Measurements from ENCODE around the gene KIF24. TPM values are rescaled to one million over a fixed set of nuclear protein-coding genes. Genes with fewer than 3 reads are reported as not detected.

Gene KIF24
- total RNA-seq, 1 experiment from 2014 or later, result 3.9 TPM

- TF ChIP-seq, protein P1, sequence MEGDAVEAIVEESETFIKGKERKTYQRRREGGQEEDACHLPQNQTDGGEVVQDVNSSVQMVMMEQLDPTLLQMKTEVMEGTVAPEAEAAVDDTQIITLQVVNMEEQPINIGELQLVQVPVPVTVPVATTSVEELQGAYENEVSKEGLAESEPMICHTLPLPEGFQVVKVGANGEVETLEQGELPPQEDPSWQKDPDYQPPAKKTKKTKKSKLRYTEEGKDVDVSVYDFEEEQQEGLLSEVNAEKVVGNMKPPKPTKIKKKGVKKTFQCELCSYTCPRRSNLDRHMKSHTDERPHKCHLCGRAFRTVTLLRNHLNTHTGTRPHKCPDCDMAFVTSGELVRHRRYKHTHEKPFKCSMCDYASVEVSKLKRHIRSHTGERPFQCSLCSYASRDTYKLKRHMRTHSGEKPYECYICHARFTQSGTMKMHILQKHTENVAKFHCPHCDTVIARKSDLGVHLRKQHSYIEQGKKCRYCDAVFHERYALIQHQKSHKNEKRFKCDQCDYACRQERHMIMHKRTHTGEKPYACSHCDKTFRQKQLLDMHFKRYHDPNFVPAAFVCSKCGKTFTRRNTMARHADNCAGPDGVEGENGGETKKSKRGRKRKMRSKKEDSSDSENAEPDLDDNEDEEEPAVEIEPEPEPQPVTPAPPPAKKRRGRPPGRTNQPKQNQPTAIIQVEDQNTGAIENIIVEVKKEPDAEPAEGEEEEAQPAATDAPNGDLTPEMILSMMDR (IDR thresholded peaks at IDR 0.05; ENCODE audit: insufficient read depth in 1 of 2, low read depth in 1 of 2, low read length in 1 of 2, severe bottlenecking in 1 of 2, unreplicated experiment in 1 of 2), result peak; percentile 49 to 61
- POLR2A ChIA-PET, result interaction anchor here (0.9 kb wide), 1 partner anchor 44 kb away, joined by 3 read pairs; the partner anchor contains the start of gene MYORG
- CTCF ChIA-PET, result interaction anchor here (0.8 to 7.0 kb wide), 3 partner anchors 12 to 72 kb away, joined by 3 to 105 read pairs (median 8); partner anchors contain the start of gene MYORG
- peaks cover 18% of the 10 kb centered on the region for H3K36me3 Mint-ChIP-seq (ENCODE audit: insufficient read depth, unreplicated experiment)
- peak in 1 of 2 experiments; percentile 54 for DNase-seq
- BruUV-seq (replicated peaks), result no TSS peak
- no peaks in the 10 kb centered on the region for H3K27me3 Mint-ChIP-seq (ENCODE audit: insufficient read depth, unreplicated experiment)
- no peak overlapping the region for H3K4me3 ChIP-seq (ENCODE audit: low read depth, low read length)
- no peaks in the 10 kb centered on the region for H3K9me3 Mint-ChIP-seq (ENCODE audit: unreplicated experiment)
- H3K27ac Mint-ChIP-seq (ENCODE audit: unreplicated experiment), result no peak overlapping the region
- H3K4me1 ChIP-seq, result no peaks in the 10 kb centered on the region
- peaks cover 6% of the 10 kb centered on the region for H3K4me1 Mint-ChIP-seq (ENCODE audit: low read depth, unreplicated experiment)
- no peaks in the 10 kb centered on the region for H3K27me3 ChIP-seq (replicated peaks; ENCODE audit: control insufficient read depth, insufficient read depth, low read length)
- intact Hi-C loops (cut with micrococcal nuclease; ENCODE audit: unreplicated experiment), result loop anchor here (1.0 to 2.0 kb wide), 5 partner anchors 20 to 270 kb away; no protein-coding TSS in a partner anchor
- no peaks in the 10 kb centered on the region for H3K9me3 ChIP-seq
- no peaks in the 10 kb centered on the region for H3K36me3 ChIP-seq (ENCODE audit: control insufficient read depth, insufficient read depth, low read length)
- no peak overlapping the region for H3K4me3 Mint-ChIP-seq (ENCODE audit: unreplicated experiment)
Observed at GRCh38 chr9:34332076-34332964, 3.3 kb upstream of the KIF24 start.

DNA sequence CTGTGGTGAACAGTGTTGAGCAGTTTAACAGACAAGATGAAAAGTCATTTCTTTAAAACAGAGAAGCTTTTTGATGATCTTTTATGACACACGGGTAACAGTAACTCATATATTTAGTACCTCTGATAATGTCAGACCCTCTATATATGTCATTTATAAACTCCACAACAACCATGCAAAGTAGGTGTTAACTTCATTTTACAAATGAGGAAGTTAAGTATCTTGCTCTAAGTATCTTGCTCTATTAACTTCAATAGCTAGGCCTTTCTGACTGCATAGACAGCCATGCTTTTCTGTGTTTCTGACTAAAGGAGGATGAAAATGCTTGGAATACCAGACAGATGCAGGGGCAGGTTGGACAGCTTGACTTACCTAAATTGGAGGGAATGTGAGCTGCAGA, 2.1 kb upstream of the KIF24 start:
- Mint-ChIP-seq H3K27ac (ENCODE audit: unreplicated experiment) (no peak overlapping the region), H3K36me3 (ENCODE audit: insufficient read depth, unreplicated experiment) (peaks cover 18% of the 10 kb centered on the region), H3K4me3 (ENCODE audit: unreplicated experiment) (no peak overlapping the region), H3K4me1 (ENCODE audit: low read depth, unreplicated experiment) (peaks cover 6% of the 10 kb centered on the region), H3K27me3 (ENCODE audit: insufficient read depth, unreplicated experiment) (no peaks in the 10 kb centered on the region), H3K9me3 (ENCODE audit: unreplicated experiment) (no peaks in the 10 kb centered on the region)
- intact Hi-C loops (cut with micrococcal nuclease; ENCODE audit: unreplicated experiment), result no loop called here
- Histone ChIP-seq H3K27me3 (replicated peaks; ENCODE audit: control insufficient read depth, insufficient read depth, low read length) (no peaks in the 10 kb centered on the region), H3K4me1 (no peaks in the 10 kb centered on the region), H3K4me3 (ENCODE audit: low read depth, low read length) (no peak overlapping the region), H3K9me3 (no peaks in the 10 kb centered on the region), H3K36me3 (ENCODE audit: control insufficient read depth, insufficient read depth, low read length) (no peaks in the 10 kb centered on the region)
- TF ChIP-seq, protein P1 (IDR thresholded peaks at IDR 0.05; ENCODE audit: insufficient read depth in 1 of 2, low read depth in 1 of 2, low read length in 1 of 2, severe bottlenecking in 1 of 2, unreplicated experiment in 1 of 2), result no peak
- ChIA-PET CTCF (interaction anchor here (7.0 kb wide), 1 partner anchor 46 kb away, joined by 105 read pairs; the partner anchor contains the start of gene MYORG), POLR2A (no interaction called here)
- DNase-seq, result no peak
- BruUV-seq (replicated peaks), result no TSS peak

DNA sequence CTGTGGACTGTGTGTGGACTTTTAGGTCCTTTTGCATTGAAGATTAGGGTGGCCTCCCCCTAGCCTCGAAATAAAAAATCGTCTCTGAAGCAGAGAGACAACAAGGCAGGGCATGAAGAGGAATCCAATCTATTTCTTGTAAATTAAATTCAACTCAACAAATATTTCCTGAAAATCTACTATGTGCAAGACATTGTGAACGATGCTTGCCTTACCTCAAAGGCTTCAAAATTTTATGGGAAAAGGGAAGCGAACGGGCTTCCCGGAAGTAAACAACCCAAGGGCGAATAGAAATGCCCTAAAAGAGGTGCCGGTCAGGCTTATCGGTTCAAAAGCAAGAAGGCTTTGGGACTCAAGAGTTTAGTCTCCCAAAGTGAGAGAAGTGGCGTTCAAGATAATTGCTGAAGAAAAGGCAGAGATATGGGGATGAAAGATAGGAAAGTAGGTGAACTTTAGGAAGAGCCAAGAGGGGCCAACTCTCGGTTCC, 525 bp downstream of the KIF24 start:
- ChIA-PET CTCF (interaction anchor here (0.9 kb wide), 1 partner anchor 59 kb away, joined by 4 read pairs; no protein-coding TSS in a partner anchor), POLR2A (no interaction called here)
- Mint-ChIP-seq H3K4me1 (ENCODE audit: low read depth, unreplicated experiment) (peaks cover 15% of the 10 kb centered on the region), H3K9me3 (ENCODE audit: unreplicated experiment) (no peaks in the 10 kb centered on the region), H3K27me3 (ENCODE audit: insufficient read depth, unreplicated experiment) (no peaks in the 10 kb centered on the region), H3K36me3 (ENCODE audit: insufficient read depth, unreplicated experiment) (peaks cover 18% of the 10 kb centered on the region), H3K27ac (ENCODE audit: unreplicated experiment) (peak overlapping the region; percentile 94), H3K4me3 (ENCODE audit: unreplicated experiment) (peak overlapping the region; percentile 83)
- peak overlapping the region; percentile 51 for H3K4me3 ChIP-seq (ENCODE audit: low read depth, low read length)
- TF ChIP-seq, protein P1 (IDR thresholded peaks at IDR 0.05; ENCODE audit: insufficient read depth in 1 of 2, low read depth in 1 of 2, low read length in 1 of 2, severe bottlenecking in 1 of 2, unreplicated experiment in 1 of 2), result no peak
- H3K4me1 ChIP-seq, result no peaks in the 10 kb centered on the region
- DNase-seq, result no peak
- intact Hi-C loops (cut with micrococcal nuclease; ENCODE audit: unreplicated experiment), result no loop called here
- H3K36me3 ChIP-seq (ENCODE audit: control insufficient read depth, insufficient read depth, low read length), result no peaks in the 10 kb centered on the region
- H3K27me3 ChIP-seq (replicated peaks; ENCODE audit: control insufficient read depth, insufficient read depth, low read length), result no peaks in the 10 kb centered on the region
- TSS peak; percentile 71 for BruUV-seq (replicated peaks)
- no peaks in the 10 kb centered on the region for H3K9me3 ChIP-seq
